Fibroblast of skin of scalp (primary cell): Measurements from ENCODE around the gene PARD6G.

ENCODE experiments used
- DNase-seq: peaks from one replicate; pipeline ENCODE4 v3.0.0-alpha.2; 2013

The PARD6G gene

GRCh38 chr18:80210312-80211083 lies 36.8 kb downstream of the PARD6G start:
- DNase-seq, result no peak

DNA sequence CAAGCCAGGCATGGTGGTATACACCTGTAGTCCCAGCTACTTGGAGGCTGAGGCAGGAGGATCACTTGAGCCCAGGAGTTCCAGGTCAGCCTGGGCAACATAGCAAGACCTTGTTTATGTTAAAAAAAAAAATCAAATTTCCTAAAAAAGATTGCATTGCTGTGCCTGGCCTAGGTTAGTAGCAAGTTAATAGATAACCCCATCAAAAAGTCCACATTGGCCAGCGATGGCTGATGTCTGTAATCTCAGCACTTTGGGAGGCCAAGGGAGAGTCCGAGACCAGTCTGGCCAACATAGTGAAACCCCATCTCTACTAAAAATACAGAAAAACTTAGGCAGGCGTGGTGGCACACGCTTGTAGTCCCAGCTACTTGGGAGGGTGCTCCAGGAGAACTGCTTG lies 38.7 kb downstream of the PARD6G start:
- DNase-seq, result no peak

- DNase-seq, result no peak
Observed at GRCh38 chr18:80205294-80205693, 42.0 kb downstream of the PARD6G start.

DNA sequence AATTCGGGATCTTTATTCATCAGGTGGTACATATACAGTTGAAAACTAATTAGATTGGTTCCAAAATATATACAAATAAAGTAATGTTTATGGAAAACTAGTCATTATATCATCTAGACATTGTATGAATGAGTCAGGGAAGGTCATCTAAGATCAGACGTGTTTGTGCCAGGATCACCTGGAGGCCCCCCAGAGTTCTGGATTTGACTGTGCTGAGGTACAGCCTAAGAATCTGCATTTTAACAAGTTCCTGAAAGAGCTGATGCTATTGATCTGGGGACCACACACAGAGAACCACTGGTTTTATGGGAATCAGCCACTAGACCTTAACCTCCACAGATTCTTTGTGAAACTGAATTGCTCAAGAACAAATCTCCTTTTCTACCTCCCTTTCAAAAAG lies 43.2 kb downstream of the PARD6G start:
- no peak for DNase-seq

DNA sequence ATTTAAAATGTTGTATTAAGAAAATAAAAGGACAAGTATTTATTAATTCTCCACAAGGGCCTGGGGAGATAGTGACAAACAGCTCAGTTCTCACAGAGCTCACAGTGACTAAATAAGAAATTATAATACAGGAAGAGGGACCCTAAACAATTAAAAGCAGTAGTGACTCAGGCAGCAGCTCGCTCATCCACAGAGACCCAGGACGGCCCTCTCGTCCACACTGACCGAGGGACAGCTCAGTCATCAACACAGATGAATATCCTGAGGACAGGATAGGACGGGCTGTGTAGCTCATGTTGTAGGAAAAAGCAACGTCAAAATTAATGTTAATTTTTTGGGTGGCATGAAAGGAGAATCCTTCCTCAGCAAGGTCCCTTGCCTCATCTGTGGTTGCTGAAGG lies 44.1 kb downstream of the PARD6G start:
- DNase-seq, result no peak

- no peak for DNase-seq
Observed at GRCh38 chr18:80202264-80202998, 44.9 kb downstream of the PARD6G start.

DNA sequence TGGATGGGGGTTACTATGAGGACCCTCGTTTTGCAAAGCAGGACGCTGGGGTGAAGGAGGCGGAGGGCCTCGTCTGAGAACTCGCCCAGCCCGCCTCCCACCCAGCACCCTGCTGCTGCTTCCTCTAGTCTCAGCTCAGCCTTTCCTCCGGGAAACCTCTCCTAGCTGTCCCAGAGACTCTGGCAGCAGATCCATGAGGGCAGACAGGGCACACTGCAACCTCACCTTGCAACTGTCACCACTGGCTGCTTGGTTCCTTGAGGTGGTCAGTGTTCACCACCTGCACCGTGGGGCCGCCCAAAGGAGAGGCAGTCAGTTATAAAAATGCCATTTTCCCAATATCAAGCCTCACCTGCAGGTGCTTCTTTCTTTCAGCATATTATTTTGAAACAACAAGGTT lies 45.6 kb downstream of the PARD6G start:
- DNase-seq, result no peak

GRCh38 chr18:80200932-80201672 lies 46.2 kb downstream of the PARD6G start:
- DNase-seq, result no peak

- peak; percentile 22 for DNase-seq
Observed at GRCh38 chr18:80200171-80200931, 47.0 kb downstream of the PARD6G start.

DNA sequence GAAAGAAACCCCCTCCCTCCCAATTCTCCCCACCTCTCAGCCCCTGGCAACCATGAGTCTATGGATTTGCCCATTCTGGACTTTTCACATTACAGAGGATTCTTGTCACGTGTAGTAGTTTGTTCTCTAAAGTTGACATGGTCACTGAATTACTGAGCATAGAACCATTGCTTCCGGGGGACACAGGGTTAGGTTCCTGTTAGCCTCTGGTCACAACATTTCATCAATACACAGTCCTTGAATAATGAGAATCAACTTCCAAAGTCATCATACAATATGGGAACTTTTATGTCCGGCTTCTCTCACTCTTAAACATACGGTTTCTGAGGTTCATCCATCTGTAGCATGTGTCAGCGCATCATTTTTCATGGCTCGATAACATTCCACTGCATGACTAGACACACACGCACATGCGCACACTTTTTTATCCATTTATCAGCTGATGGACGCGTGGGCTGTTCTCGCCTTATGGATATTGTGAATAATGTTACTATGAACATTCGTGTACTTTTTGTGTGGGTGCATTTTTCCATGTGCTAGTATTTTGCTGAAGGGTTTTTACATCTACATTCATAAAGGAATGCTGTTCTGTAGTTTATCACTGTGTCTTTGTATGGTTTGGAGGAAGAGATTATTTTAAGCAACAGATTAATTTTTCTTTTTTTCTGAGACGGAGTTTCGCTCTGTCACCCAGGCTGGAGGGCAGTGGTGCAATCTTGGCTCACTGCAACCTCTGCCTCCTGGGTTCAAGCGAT lies 48.1 kb downstream of the PARD6G start:
- no peak for DNase-seq

GRCh38 chr18:80198391-80198790 lies 48.9 kb downstream of the PARD6G start:
- DNase-seq, result no peak

DNA sequence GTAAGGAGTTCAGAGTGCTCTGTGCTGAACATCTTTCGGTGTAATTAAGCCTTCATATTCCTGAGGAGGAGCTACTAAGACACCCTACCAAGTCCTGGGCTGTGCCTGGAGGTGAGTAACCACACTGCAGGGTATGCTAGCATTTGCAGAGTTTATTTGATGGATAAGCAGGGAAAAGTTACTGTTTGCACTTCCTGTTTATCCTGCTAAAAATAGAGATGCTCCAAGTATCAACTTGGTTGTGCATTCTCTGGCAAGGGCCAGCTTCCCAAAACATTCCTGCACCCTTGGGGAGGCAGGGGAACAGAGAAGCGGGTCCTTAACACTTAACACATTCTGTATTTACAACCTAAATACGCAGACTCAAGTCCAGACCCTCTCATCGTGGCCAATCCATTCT lies 49.8 kb downstream of the PARD6G start:
- peak; percentile 31 for DNase-seq

DNA sequence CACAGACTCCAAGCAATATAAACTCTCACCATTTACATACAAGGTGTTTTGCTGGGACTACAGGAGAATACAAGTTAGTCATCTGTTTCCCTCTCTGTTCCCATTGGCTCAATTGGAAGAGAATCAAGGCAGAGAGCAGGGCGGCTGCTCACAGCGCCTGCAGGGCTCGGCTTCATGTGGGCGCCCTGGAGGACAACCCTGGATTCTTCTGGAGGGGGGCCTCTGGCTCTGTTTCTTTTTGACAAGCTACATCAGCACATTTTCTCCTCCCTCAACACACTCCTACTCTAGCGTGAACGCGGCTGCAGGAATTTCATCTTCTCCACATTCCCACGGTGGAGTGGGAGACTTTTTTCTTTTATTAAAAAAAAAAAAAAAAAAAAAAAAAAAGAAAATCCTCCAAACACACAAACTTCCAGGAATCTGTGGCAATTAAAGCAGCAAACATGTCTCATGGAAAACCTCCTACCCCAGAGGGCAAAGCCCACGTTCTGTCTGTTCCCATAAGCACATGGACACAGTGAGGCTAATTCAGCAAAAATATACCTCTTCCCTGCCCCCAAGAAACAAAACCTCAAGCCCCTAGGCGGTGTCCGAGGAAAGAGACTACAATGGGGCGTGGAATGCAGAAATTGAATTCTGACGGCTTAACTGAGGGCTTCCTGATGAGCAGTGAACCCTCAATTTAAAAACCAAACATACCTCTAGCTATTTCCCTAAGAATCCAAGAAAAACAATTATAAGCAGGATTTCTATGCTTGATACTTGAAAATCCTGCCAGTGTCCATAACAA lies 50.6 kb downstream of the PARD6G start:
- peak; percentile 67 for DNase-seq

DNA sequence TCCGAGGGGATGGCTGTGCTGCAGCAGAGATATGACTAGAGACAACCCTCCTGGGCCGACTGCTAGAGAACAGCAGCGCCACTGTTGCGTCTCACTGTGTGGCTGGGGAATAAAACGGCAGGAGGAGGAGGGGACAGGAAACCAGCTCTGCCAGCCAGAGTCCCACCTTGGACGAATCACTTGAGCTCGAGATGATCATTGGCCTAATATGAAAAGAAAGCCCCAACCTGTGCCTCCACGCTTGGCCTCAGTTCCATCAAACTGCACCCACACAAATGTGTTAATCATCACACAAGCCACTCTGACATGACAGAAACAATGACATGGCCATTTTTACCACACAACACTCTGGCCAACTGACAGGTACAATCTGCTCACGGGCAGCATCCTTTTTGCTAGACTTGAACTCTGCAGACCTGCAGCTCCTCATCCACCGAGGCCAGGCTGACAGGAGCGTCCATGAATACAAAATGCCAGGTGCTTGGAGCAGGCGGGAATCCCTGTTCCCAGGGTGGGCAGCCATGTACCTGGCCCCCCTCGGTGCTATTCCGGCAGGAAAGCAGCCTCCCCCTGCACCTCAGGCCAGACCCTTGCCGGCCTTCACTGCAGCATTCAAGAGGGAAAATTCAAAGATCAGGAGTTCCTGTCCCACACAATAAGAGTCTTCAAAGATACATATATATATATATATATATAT lies 52.3 kb downstream of the PARD6G start:
- DNase-seq, result no peak

GRCh38 chr18:80193701-80194100 lies 53.6 kb downstream of the PARD6G start:
- no peak for DNase-seq

DNA sequence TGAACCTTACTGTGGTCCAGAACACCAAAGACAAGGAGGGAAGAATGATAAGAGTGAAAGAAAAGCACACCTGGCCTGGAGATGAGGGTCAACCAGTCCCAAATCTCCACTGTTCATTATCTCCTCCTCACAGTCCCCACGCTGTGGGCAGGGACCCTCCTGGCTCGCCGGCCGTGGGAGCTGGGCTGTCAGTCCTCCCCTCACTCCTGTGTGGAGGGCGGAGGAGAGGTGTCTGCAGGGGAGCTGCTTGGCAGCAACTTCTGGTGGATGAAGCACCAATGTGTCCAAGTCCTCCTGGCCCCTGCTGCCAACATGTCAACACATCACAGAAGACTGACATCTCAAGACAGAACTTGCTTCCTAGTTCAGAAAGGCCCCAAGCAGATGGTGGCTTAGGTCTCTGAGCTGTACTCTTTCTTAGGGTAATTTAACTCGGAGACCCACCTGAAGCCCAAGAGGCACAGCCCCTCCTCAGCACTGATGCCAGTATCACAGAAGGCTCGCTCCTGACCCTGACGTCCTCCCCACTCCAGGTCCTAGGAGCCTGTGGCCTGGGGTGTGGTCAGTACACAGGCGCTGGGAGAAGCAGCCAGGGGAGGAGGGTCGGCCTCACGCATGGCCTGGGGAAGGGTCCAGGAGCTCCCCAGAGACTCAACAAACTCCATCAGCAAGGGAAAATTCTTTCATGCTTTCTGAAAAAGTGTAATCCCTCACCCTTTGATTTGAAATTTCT lies 54.5 kb downstream of the PARD6G start:
- no peak for DNase-seq

DNA sequence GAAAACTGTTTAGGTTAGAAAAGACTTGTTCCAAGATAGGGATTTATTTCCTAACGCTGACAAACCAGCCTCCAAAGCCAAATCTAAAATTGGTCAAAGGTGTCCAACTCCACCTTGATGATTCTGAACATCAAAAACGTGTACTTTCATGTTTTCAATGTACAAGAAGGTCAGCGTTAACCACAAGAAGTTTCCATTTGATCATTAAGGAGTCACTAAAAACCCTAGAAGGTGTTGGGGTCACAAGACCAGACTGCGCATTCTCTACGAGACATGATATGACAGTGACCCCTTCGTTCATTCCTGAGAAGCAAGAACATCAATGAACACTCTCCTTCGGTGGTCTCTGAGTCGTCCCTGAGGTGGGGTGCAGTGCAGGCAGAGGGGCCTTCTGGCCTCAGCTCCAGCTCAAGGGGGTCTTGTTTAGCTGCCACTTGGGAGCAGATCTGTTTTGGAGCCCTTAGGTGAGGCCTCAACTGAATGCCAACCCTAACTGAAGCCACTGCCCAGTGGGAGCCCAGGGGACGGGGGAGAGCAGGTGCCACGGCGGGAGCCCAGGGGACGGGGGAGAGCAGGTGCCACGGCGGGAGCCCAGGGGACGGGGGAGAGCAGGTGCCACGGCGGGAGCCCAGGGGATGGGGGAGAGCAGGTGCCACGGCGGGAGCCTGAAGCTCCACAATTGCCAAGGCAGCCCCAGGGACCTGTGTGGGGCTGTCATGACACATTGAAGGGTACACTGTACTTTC lies 55.2 kb downstream of the PARD6G start:
- no peak for DNase-seq

DNA sequence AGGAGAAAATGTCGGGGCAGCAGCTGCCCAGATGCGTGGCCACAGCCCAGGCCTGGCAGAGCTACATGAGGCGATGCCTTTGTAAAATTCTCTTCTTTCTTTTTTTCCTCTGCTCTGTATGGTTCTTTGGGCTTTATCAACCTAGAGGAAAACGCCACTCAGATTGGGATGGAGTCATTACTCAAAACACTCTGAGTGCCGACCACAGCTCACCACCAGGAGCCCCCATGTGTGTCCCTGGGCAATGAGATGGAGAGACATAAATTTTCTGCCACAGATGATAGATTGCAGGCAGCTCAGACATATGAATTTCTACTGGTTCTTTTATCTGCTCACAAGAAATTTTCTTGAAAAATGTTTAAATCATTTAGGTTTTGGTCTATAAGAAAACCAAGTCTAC lies 56.0 kb downstream of the PARD6G start:
- no peak for DNase-seq

- no peak for DNase-seq
Observed at GRCh38 chr18:80190311-80190710, 57.0 kb downstream of the PARD6G start.
